Superior temporal gyrus (tissue), 1 donor: Measurements from ENCODE around the gene TKT.
"Not testable (repeated sequence)": the region's sequence is repeated elsewhere in the genome, so short reads cannot be mapped to it uniquely, and the experiment has no call there.

Experiments
- DNase-seq: peaks from one replicate; pipeline ENCODE4 v3.0.0-alpha.2; 2016; ENCODE audit errors: extremely low spot score

Gene TKT

GRCh38 chr3:53260286-53260785 lies 4.5 kb upstream of the TKT start:
- no peak for DNase-seq

GRCh38 chr3:53259427-53260259 lies 3.8 kb upstream of the TKT start:
- peak; percentile 39 for DNase-seq

- peak; percentile 75 for DNase-seq
Observed at GRCh38 chr3:53258600-53259426, 3.0 kb upstream of the TKT start.

- no peak for DNase-seq
Observed at GRCh38 chr3:53257465-53257864, 1.6 kb upstream of the TKT start.

GRCh38 chr3:53256704-53257055 lies 858 bp upstream of the TKT start:
- DNase-seq: no peak

- DNase-seq: peak; percentile 25
Observed at GRCh38 chr3:53255423-53255774, 423 bp downstream of the TKT start.

- peak; percentile 37 for DNase-seq
Observed at GRCh38 chr3:53254509-53255422, 1.1 kb downstream of the TKT start.

- no peak for DNase-seq
Observed at GRCh38 chr3:53253707-53254508, 1.9 kb downstream of the TKT start.

GRCh38 chr3:53252947-53253322 lies 2.9 kb downstream of the TKT start:
- DNase-seq: not testable (repeated sequence)

- no peak for DNase-seq
Observed at GRCh38 chr3:53252096-53252946, 3.5 kb downstream of the TKT start.

GRCh38 chr3:53250881-53251605 lies 4.8 kb downstream of the TKT start:
- DNase-seq: no peak

- no peak for DNase-seq
Observed at GRCh38 chr3:53250453-53250852, 5.4 kb downstream of the TKT start.

GRCh38 chr3:53248161-53248560 lies 7.7 kb downstream of the TKT start:
- DNase-seq: no peak

GRCh38 chr3:53247619-53248018 lies 8.2 kb downstream of the TKT start:
- DNase-seq: no peak

GRCh38 chr3:53244271-53244670 lies 11.6 kb downstream of the TKT start:
- no peak for DNase-seq

GRCh38 chr3:53243785-53244184 lies 12.0 kb downstream of the TKT start:
- no peak for DNase-seq

- no peak for DNase-seq
Observed at GRCh38 chr3:53243165-53243564, 12.7 kb downstream of the TKT start.

- no peak for DNase-seq
Observed at GRCh38 chr3:53242642-53243041, 13.2 kb downstream of the TKT start.

GRCh38 chr3:53242155-53242554 lies 13.7 kb downstream of the TKT start:
- DNase-seq: no peak
